GM21390 (cell line): ENCODE results near the gene SLC2A8.
A peak's percentile ranks its signal among the peaks of the same experiment; 100 is the strongest.

Source experiments
- ATAC-seq: cut with Tn5 transposase; IDR thresholded peaks from one replicate; pipeline ENCODE4 v1.9.1; 2021; ENCODE audit not compliant: unreplicated experiment

The SLC2A8 gene

DNA sequence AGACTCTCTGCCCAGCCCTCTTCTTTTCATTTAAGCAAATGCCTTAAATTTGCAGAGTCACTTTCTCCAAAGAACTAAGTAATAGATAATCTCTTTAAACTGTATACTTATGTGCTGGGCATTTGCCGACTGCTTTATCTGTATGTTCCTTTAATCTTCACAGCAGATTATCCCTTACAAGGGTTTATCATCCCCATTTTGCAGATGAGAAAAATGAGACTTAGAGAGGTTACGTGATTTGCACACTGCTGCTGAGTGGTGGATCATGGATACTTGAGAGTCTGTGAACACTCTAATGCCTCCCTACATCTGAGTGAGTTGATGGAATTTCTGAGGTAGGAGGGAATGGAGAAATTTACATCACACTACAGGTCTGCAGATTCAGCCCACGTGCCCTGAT, 31.4 kb downstream of the SLC2A8 start:
- ATAC-seq = no peak

- ATAC-seq = no peak
Observed at GRCh38 chr9:127430415-127430814, 33.4 kb downstream of the SLC2A8 start.

- ATAC-seq = no peak
Observed at GRCh38 chr9:127437497-127438264, 40.7 kb downstream of the SLC2A8 start.

DNA sequence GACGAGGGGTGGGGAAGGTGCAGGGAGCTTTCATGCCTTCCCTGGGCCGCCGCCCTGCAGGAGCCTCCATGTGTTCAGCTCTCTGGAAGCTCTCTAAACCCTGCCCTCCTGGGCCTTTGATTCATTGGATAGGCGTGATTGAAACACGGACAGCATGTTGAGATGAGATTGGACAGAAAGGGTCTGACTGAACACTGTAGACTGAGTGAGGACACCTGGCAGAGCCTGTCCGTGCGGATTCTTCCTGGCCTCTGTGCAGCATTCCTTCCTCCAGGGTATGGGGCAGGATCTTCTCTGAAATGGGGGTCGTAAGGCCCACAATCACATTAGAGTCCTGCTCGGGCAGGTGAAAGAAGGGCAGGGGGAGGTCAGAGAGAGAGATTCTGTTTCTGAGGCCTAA, 41.4 kb downstream of the SLC2A8 start:
- no peak for ATAC-seq

DNA sequence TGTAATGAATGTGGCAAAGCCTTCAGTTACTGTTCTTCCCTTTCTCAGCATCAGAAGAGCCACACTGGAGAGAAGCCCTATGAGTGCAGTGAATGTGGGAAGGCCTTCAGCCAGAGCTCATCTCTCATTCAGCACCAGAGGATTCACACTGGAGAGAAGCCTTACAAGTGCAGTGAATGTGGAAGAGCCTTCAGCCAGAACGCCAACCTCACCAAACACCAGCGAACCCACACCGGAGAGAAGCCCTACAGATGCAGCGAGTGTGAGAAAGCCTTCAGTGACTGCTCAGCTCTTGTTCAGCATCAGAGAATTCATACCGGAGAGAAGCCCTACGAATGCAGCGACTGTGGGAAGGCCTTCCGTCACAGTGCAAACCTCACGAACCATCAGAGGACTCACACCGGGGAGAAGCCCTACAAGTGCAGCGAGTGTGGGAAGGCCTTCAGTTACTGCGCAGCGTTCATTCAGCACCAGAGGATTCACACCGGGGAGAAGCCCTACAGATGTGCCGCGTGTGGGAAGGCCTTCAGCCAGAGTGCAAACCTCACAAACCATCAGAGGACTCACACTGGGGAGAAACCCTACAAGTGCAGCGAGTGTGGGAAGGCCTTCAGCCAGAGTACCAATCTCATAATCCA, 47.4 kb downstream of the SLC2A8 start:
- ATAC-seq = no peak

- ATAC-seq = no peak
Observed at GRCh38 chr9:127444921-127445850, 48.2 kb downstream of the SLC2A8 start.

DNA sequence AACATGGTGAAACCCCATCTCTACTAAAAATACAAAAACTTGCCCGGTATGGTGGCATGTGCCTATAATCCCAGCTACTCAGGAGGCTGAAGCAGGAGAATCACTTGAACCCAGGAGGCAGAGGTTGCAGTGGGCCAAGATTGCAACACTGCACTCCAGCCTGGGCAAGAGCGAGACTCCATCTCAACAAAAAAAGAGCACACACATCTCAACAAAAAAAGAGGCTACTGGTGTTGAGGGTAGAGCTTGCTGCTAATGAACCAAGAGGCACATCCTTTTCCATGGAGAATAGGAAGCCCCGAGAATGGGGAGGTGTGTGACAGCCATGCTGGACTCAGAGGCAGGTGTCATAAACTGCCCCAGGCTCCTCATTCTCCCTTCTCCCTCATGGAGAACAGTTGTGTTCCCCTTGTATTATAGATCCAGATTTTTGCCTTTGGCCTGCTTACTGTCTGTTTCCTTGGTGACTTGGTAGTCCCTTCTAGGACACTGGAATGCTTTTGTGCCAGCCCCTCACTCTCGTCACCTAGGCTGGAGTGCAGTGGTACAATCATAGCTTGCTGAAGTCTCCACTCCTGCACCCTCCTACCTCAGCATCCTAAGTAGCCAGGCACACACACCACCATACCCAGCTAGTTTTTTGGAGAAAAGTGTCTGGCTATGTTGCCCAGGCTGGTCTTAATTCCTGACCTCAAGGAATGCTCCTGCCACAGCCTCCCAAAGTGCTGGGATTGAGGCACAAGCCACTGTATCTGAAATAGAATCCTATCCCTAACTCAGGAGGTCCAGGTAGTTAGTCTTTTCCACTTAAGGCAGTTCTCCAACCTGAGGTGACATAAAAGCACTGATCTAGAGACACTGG, 49.1 kb downstream of the SLC2A8 start:
- no peak for ATAC-seq

GRCh38 chr9:127446713-127447415, 49.9 kb downstream of the SLC2A8 start:
- ATAC-seq = no peak

GRCh38 chr9:127447416-127448111, 50.6 kb downstream of the SLC2A8 start:
- no peak for ATAC-seq

DNA sequence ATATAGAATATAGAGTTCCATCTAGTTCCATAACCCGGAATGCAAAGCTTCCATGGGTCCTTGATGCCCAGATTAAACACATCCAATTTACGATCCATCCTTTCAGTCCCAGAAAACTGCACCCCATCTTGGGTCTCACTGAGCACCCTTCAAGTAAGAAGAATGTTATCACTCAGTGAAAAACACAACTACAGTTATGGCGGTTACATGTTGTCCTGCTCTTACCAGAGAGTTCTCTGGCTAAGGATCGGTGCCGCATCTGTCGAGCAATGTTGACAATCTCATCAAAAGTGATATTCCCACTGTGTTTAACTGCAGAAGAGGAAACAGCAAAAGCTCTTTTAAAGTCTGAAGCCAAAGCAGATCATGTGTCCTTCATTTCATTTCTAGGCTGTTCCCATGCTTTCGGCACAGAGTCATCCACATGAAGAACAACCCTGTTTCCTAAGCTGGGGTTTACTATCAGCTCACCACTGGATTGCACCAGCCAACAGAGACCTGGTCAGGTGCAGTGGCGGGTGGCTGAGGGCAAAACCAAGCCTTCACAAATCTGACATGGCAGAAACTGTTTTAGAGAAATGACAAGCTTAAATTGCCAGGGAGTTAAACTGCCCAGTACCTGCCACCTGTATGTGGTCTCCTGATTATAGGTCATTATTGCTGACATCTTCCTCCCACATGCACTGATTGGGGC, 51.3 kb downstream of the SLC2A8 start:
- no peak for ATAC-seq

GRCh38 chr9:127449332-127449966, 52.5 kb downstream of the SLC2A8 start:
- ATAC-seq = no peak

DNA sequence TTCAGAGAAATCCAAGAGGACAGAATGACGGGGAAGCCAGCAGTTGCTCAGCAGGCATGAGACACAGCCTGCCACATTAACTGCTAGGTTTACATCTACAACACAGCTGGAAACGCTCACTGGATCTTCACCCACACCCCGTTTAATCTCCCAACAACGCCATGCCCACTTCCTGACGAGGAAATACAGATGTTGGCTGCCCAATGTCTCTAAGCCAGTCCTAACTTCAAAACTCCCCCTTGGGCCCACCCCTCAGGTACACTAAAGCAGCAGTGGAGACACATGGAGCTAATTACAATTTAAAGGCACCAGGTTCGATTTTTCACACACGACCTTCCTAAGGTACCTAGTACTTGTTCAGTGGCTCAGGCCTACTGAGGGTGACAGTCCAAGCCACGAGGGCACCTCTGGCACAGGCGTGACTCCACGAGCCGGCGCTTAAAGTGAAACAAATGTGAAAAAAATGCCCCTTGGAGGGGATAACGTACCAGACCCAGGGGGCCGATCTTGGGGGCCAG, 53.3 kb downstream of the SLC2A8 start:
- peak; percentile 1 for ATAC-seq

DNA sequence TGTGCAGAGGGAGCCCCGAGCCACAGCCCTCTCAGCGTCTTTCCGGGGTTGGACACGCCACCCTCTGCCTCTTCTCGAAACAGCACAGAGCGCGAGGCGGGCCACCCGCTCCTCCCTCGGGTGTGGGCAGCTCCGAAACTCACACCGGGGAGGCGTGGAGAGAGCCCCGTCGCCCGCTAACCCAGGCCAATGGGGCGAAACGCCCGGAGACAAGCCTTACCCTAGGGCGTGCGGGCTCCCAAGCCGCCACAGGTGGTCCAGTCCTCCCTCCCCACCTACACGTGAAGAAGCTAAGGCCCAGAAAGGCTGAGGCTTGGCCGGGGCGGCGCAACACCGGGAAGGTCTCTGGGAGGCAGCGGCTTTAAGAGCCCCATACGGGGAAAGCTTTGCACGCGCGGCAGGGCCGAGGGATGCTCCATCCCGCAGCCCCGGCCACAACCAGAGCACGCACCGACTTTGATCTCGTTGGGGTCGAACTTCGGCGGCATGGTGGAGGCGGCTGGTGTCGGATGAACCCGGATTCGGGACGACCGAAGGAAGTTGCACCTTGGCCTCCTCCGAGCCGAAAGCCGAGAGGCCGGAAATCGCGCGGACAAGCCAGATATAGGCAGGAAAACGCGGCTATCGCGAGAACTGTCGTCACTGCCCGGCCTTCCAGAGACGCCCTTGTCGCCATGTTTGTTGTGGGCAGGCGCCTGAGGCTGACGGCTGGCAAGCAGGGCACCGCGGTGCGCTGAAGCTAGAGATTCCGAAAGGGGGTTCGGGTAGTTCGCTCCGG, 54.0 kb downstream of the SLC2A8 start, which contains the start of the genes LRSAM1 and RPL12:
TSS of gene LRSAM1 (plus strand) at position 681 of the 778 bp plus-strand sequence. CDS start 3,018 bp downstream, outside the sequence.
TSS of gene RPL12 (minus strand) at position 577 of the 778 bp plus-strand sequence. CDS start at position 488, 89 bp downstream.
- ATAC-seq = peak; percentile 58

- ATAC-seq = peak; percentile 8
Observed at GRCh38 chr9:127451608-127451857, 54.6 kb downstream of the SLC2A8 start.

- ATAC-seq = peak; percentile 7
Observed at GRCh38 chr9:127451858-127452656, 55.1 kb downstream of the SLC2A8 start.

- ATAC-seq = no peak
Observed at GRCh38 chr9:127452691-127453090, 55.7 kb downstream of the SLC2A8 start.
